RWPE2 (cell line): ENCODE measurements around the gene BTG4.

Experiments used
- ATAC-seq: fragments of 200-7000 bp; cut with Tn5 transposase; 3 replicates; pipeline ENCODE4 v1.9.1; 2021; ENCODE audit warnings: low read depth
- DNase-seq: peaks from one replicate; pipeline ENCODE4 v3.0.0-alpha.2; 2020; ENCODE audit warnings: low spot score
- H3K27ac ChIP-seq: fragments of 450-650 bp; 2 replicates; pipeline ENCODE4 v1.5.1; 2017; ENCODE audit warnings: mild to moderate bottlenecking; ENCODE audit not compliant: poor library complexity, severe bottlenecking
- H3K27me3 ChIP-seq: fragments of 250-450 bp; sonication (Bioruptor Pico); 2 replicates; pipeline ENCODE4 v1.5.1; 2021; ENCODE audit warnings: mild to moderate bottlenecking, moderate library complexity; ENCODE audit not compliant: insufficient read depth, poor library complexity, severe bottlenecking
- H3K36me3 ChIP-seq: fragments of 250-450 bp; sonication (Bioruptor Pico); 2 replicates; pipeline ENCODE4 v1.5.1; 2020; ENCODE audit warnings: low read depth, mild to moderate bottlenecking, moderate library complexity
- H3K4me1 ChIP-seq: fragments of 250-450 bp; sonication (Bioruptor Pico); 2 replicates; pipeline ENCODE4 v1.5.1; 2021; ENCODE audit warnings: mild to moderate bottlenecking, moderate library complexity; ENCODE audit not compliant: insufficient read depth, poor library complexity, severe bottlenecking
- H3K4me3 ChIP-seq: fragments of 250-450 bp; sonication (Bioruptor Pico); 2 replicates; pipeline ENCODE4 v1.5.1; 2021; ENCODE audit warnings: mild to moderate bottlenecking, moderate library complexity; ENCODE audit not compliant: severe bottlenecking
- H3K9me3 ChIP-seq: fragments of 250-450 bp; sonication (Bioruptor Pico); 2 replicates; pipeline ENCODE4 v1.5.1; 2021; ENCODE audit warnings: mild to moderate bottlenecking, moderate library complexity; ENCODE audit not compliant: severe bottlenecking
- CTCF ChIP-seq: fragments of 450-650 bp; IDR thresholded peaks from one replicate; pipeline ENCODE4 v1.5.1; 2017; ENCODE audit warnings: mild to moderate bottlenecking, moderate library complexity; ENCODE audit not compliant: poor library complexity, severe bottlenecking

BTG4 gene

DNA sequence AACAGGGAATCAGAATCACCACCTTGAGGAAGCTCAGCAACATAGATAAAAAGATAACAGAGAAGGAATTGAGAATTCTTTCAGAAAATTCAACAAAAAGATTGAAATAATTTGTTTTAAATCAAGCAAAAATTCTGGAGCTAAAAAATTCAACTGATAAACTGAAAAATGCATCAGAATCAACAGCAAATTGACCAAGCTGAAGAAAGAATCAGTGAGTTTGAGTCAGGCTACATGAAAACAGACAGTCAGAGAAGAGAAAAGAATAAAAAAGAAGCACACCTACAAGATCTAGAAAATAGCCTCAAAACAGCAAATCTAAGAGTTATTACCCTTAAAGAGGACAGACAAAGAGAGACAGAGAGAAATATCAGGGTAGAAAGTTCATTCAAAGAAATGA, 28.8 kb downstream of the BTG4 start:
- H3K9me3 ChIP-seq, result peaks cover 4% of the 10 kb centered on the region
- no peak for TF ChIP-seq CTCF

GRCh38 chr11:111479666-111480065, 32.5 kb downstream of the BTG4 start:
- Histone ChIP-seq H3K27me3 (no peaks in the 10 kb centered on the region), H3K36me3 (no peaks in the 10 kb centered on the region; the same call in 1 of the 2 replicates), H3K9me3 (peaks cover 3% of the 10 kb centered on the region), H3K4me1 (no peaks in the 10 kb centered on the region), H3K27ac (no peak overlapping the region), H3K4me3 (no peak overlapping the region)
- DNase-seq (no peak), ATAC-seq (no peak)
- no peak for TF ChIP-seq CTCF

More for the DNA sequence above, 28.8 kb downstream of the BTG4 start:
- H3K27ac ChIP-seq, result no peak overlapping the region
- H3K4me3 ChIP-seq, result no peak overlapping the region
- DNase-seq, result no peak
- H3K36me3 ChIP-seq, result no peaks in the 10 kb centered on the region; the same call in 1 of the 2 replicates
- no peaks in the 10 kb centered on the region for H3K27me3 ChIP-seq
- no peaks in the 10 kb centered on the region for H3K4me1 ChIP-seq
- ATAC-seq, result no peak

- Histone ChIP-seq H3K4me1 (no peaks in the 10 kb centered on the region), H3K36me3 (no peaks in the 10 kb centered on the region), H3K9me3 (peaks cover 3% of the 10 kb centered on the region), H3K27ac (no peak overlapping the region), H3K27me3 (no peaks in the 10 kb centered on the region), H3K4me3 (no peak overlapping the region)
- no peak for DNase-seq
- no peak for ATAC-seq
- no peak for TF ChIP-seq CTCF
Measured at GRCh38 chr11:111477898-111478297, 34.3 kb downstream of the BTG4 start.

GRCh38 chr11:111476956-111477355, 35.2 kb downstream of the BTG4 start:
- DNase-seq, result no peak
- no peaks in the 10 kb centered on the region for H3K4me1 ChIP-seq
- no peak for ATAC-seq
- H3K27me3 ChIP-seq, result no peaks in the 10 kb centered on the region
- no peak for TF ChIP-seq CTCF
- H3K27ac ChIP-seq, result no peak overlapping the region
- H3K9me3 ChIP-seq, result peaks cover 3% of the 10 kb centered on the region
- H3K36me3 ChIP-seq, result no peaks in the 10 kb centered on the region
- no peak overlapping the region for H3K4me3 ChIP-seq

GRCh38 chr11:111476366-111476765, 35.8 kb downstream of the BTG4 start:
- DNase-seq, result no peak
- TF ChIP-seq CTCF, result no peak

More at GRCh38 chr11:111476366-111476765, 35.8 kb downstream of the BTG4 start:
- no peak for ATAC-seq
- Histone ChIP-seq H3K9me3 (peaks cover 3% of the 10 kb centered on the region), H3K36me3 (no peaks in the 10 kb centered on the region), H3K4me3 (no peak overlapping the region), H3K27me3 (no peaks in the 10 kb centered on the region), H3K4me1 (no peaks in the 10 kb centered on the region), H3K27ac (no peak overlapping the region)
